GM21786 (cell line): Measurements from ENCODE around the gene RAB25.
"Not testable (repeated sequence)": the region's sequence is repeated elsewhere in the genome, so short reads cannot be mapped to it uniquely, and the experiment has no call there.

ENCODE experiments used
- ATAC-seq: cut with Tn5 transposase; IDR thresholded peaks from one replicate; pipeline ENCODE4 v1.9.1; 2021; ENCODE audit not compliant: unreplicated experiment

Gene RAB25

GRCh38 chr1:156054500-156055280, 6.3 kb upstream of the RAB25 start, which contains the start of gene LAMTOR2:
Gene LAMTOR2, plus strand, starts transcription at chr1:156054782. Its CDS starts 108 bp downstream, at chr1:156054890.
- ATAC-seq = peak; percentile 75

- ATAC-seq = no peak
These were observed 5.5 kb upstream of the RAB25 start for GRCh38 chr1:156055281-156056048.

GRCh38 chr1:156056326-156056849, 4.6 kb upstream of the RAB25 start:
- ATAC-seq = no peak

GRCh38 chr1:156062189-156062588, 1.2 kb downstream of the RAB25 start:
- ATAC-seq = no peak

GRCh38 chr1:156063997-156064285, 3.0 kb downstream of the RAB25 start:
- ATAC-seq = no peak

GRCh38 chr1:156064615-156065014, 3.7 kb downstream of the RAB25 start:
- ATAC-seq = no peak

- ATAC-seq = no peak
These were observed 4.3 kb downstream of the RAB25 start for GRCh38 chr1:156065212-156065611.

- ATAC-seq = no peak
These were observed 4.9 kb downstream of the RAB25 start for GRCh38 chr1:156065871-156066270.

- ATAC-seq = no peak
These were observed 6.3 kb downstream of the RAB25 start for GRCh38 chr1:156067262-156067661.

- no peak for ATAC-seq
These were observed 8.8 kb downstream of the RAB25 start for GRCh38 chr1:156069490-156070455.

GRCh38 chr1:156070548-156070947, 9.6 kb downstream of the RAB25 start:
- ATAC-seq = no peak

- not testable (repeated sequence) for ATAC-seq
These were observed 10.4 kb downstream of the RAB25 start for GRCh38 chr1:156071332-156071816.

- ATAC-seq = no peak
These were observed 11.3 kb downstream of the RAB25 start for GRCh38 chr1:156072251-156072650.

- no peak for ATAC-seq
These were observed 12.2 kb downstream of the RAB25 start for GRCh38 chr1:156073110-156073687.

- ATAC-seq = no peak
These were observed 12.8 kb downstream of the RAB25 start for GRCh38 chr1:156073740-156074139.

GRCh38 chr1:156074661-156075060, 13.7 kb downstream of the RAB25 start:
- ATAC-seq = no peak

GRCh38 chr1:156075162-156075561, 14.2 kb downstream of the RAB25 start:
- no peak for ATAC-seq

- ATAC-seq = no peak
These were observed 14.8 kb downstream of the RAB25 start for GRCh38 chr1:156075775-156076204.

- peak; percentile 64 for ATAC-seq
These were observed 15.9 kb downstream of the RAB25 start for GRCh38 chr1:156076609-156077429.

- no peak for ATAC-seq
These were observed 16.4 kb downstream of the RAB25 start for GRCh38 chr1:156077430-156077760.
